ENCODE measurements around the gene SYP. TPM values are rescaled to one million over a fixed set of nuclear protein-coding genes. Genes with fewer than 3 reads are reported as not detected.
"Not testable (repeated sequence)": the region's sequence is repeated elsewhere in the genome, so short reads cannot be mapped to it uniquely, and the experiment has no call there.

SYP gene
- total and polyA plus RNA-seq, 7 donors = 0.37 to 1.6 (median 1.0) TPM

GRCh38 chrX:49175435-49176274 is 24.3 kb downstream of the SYP start:
- Histone ChIP-seq H3K4me3 (no peak overlapping the region), H3K27me3 (ENCODE audit: insufficient read depth in 3 of 3, low read length in 2 of 3) (no peaks in the 10 kb centered on the region), H3K36me3 (ENCODE audit: insufficient read depth in 1 of 2, low read depth in 1 of 2) (peaks cover 0 to 29% of the 10 kb centered on the region in 2 donors), H3K4me1 (no peaks in the 10 kb centered on the region), H3K9me3 (no peaks in the 10 kb centered on the region), H3K27ac (no peak overlapping the region)
- WGBS, 3 donors = 87 to 93% (median 91%) methylated on average over 33 to 43 of the region's 43 CpGs
- no peak for ATAC-seq
- DNase-seq = no peak
- intact Hi-C loops (cut with DNase I) = no loop called here
- TF ChIP-seq, protein P1, sequence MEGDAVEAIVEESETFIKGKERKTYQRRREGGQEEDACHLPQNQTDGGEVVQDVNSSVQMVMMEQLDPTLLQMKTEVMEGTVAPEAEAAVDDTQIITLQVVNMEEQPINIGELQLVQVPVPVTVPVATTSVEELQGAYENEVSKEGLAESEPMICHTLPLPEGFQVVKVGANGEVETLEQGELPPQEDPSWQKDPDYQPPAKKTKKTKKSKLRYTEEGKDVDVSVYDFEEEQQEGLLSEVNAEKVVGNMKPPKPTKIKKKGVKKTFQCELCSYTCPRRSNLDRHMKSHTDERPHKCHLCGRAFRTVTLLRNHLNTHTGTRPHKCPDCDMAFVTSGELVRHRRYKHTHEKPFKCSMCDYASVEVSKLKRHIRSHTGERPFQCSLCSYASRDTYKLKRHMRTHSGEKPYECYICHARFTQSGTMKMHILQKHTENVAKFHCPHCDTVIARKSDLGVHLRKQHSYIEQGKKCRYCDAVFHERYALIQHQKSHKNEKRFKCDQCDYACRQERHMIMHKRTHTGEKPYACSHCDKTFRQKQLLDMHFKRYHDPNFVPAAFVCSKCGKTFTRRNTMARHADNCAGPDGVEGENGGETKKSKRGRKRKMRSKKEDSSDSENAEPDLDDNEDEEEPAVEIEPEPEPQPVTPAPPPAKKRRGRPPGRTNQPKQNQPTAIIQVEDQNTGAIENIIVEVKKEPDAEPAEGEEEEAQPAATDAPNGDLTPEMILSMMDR (IDR thresholded peaks at IDR 0.05) = no peak

- Histone ChIP-seq H3K27ac (no peak overlapping the region), H3K4me1 (no peaks in the 10 kb centered on the region), H3K27me3 (ENCODE audit: insufficient read depth in 3 of 3, low read length in 2 of 3) (no peaks in the 10 kb centered on the region), H3K4me3 (no peak overlapping the region), H3K36me3 (ENCODE audit: insufficient read depth in 1 of 2, low read depth in 1 of 2) (peaks cover 0 to 29% of the 10 kb centered on the region in 2 donors), H3K9me3 (no peaks in the 10 kb centered on the region)
- 60 to 77% (median 68%) methylated on average over 3 of the region's 3 CpGs for WGBS, 3 donors
- intact Hi-C loops (cut with DNase I) = no loop called here
- DNase-seq = no peak
- TF ChIP-seq, protein P1 (IDR thresholded peaks at IDR 0.05) = no peak
- ATAC-seq = no peak
These were observed 25.3 kb downstream of the SYP start for GRCh38 chrX:49174723-49175122.

GRCh38 chrX:49173544-49173943 is 26.4 kb downstream of the SYP start:
- H3K4me1 ChIP-seq; H3K9me3 ChIP-seq; H3K4me3 ChIP-seq; intact Hi-C loops (cut with DNase I); H3K27me3 ChIP-seq (ENCODE audit: insufficient read depth in 3 of 3, low read length in 2 of 3); ATAC-seq; DNase-seq: not testable (repeated sequence)
- H3K36me3 ChIP-seq (ENCODE audit: insufficient read depth in 1 of 2, low read depth in 1 of 2) = peaks cover 0 to 29% of the 10 kb centered on the region in 2 donors
- WGBS, 3 donors = 81 to 93% (median 85%) methylated on average over 8 of the region's 8 CpGs
- H3K27ac ChIP-seq = peak overlapping the region; percentile 86

GRCh38 chrX:49172280-49172780 is 27.7 kb downstream of the SYP start:
- DNase-seq (peak; percentile 66 to 86), ATAC-seq (peak; percentile 72 to 81 (median 75))
- Histone ChIP-seq H3K27me3 (ENCODE audit: insufficient read depth in 3 of 3, low read length in 2 of 3) (no peaks in the 10 kb centered on the region), H3K4me1 (no peaks in the 10 kb centered on the region), H3K27ac (peak overlapping the region; percentile 86), H3K36me3 (ENCODE audit: insufficient read depth in 1 of 2, low read depth in 1 of 2) (peaks cover 0 to 29% of the 10 kb centered on the region in 2 donors), H3K4me3 (peak overlapping the region; percentile 75), H3K9me3 (no peaks in the 10 kb centered on the region)
- TF ChIP-seq, protein P1 (IDR thresholded peaks at IDR 0.05) = no peak
- intact Hi-C loops (cut with DNase I) = no loop called here
- WGBS, 3 donors = 0 to 20% (median 0%) methylated on average over 21 to 36 of the region's 37 CpGs

- intact Hi-C loops (cut with DNase I) = no loop called here
- TF ChIP-seq, protein P1 (IDR thresholded peaks at IDR 0.05) = no peak
- H3K27me3 ChIP-seq (ENCODE audit: insufficient read depth in 3 of 3, low read length in 2 of 3) = no peaks in the 10 kb centered on the region
These were observed 28.2 kb downstream of the SYP start, which contains the start of gene PLP2 for GRCh38 chrX:49171752-49172279. Gene PLP2, plus strand, starts transcription at chrX:49171898. Its CDS starts 103 bp downstream, at chrX:49172001.

More at GRCh38 chrX:49171752-49172279, 28.2 kb downstream of the SYP start, which contains the start of gene PLP2:
- Histone ChIP-seq H3K4me1 (no peaks in the 10 kb centered on the region), H3K27ac (peak within 1 kb of the TSS; percentile 86), H3K36me3 (ENCODE audit: insufficient read depth in 1 of 2, low read depth in 1 of 2) (peaks cover 0 to 29% of the 10 kb centered on the region in 2 donors), H3K9me3 (no peaks in the 10 kb centered on the region), H3K4me3 (peak within 1 kb of the TSS; percentile 75)
- 0 to 53% (median 2%) methylated on average over 15 to 45 of the region's 46 CpGs for WGBS, 3 donors
- DNase-seq = peak; percentile 62 to 79
- ATAC-seq = peak; percentile 35 to 64 (median 51)

Data from psoas muscle (tissue), 8 donors.